Hematopoietic multipotent progenitor cell treated with erythropoietin and hydrocortisone succinate and interleukin-3 and kit ligand, for 8 days (in vitro differentiated cells): ENCODE results near the gene ARID4B.
"Not testable (repeated sequence)": the region's sequence is repeated elsewhere in the genome, so short reads cannot be mapped to it uniquely, and the experiment has no call there.

ENCODE experiments used
- DNase-seq: peaks from one replicate; pipeline ENCODE4 v3.0.0-alpha.2; 2015

The ARID4B gene

GRCh38 chr1:235215453-235215852 lies 112.5 kb downstream of the ARID4B start:
- no peak for DNase-seq

GRCh38 chr1:235214962-235215361 lies 113.0 kb downstream of the ARID4B start:
- not testable (repeated sequence) for DNase-seq

GRCh38 chr1:235213752-235214151 lies 114.2 kb downstream of the ARID4B start:
- DNase-seq: no peak

- no peak for DNase-seq
These were observed 116.5 kb downstream of the ARID4B start for GRCh38 chr1:235211517-235211916.

GRCh38 chr1:235207209-235207565 lies 120.8 kb downstream of the ARID4B start:
- peak; percentile 38 for DNase-seq

- DNase-seq: peak; percentile 58
These were observed 121.3 kb downstream of the ARID4B start for GRCh38 chr1:235206533-235207208.

- no peak for DNase-seq
These were observed 122.3 kb downstream of the ARID4B start for GRCh38 chr1:235205687-235206086.

- DNase-seq: no peak
These were observed 124.6 kb downstream of the ARID4B start for GRCh38 chr1:235203428-235203827.

GRCh38 chr1:235202447-235202846 lies 125.5 kb downstream of the ARID4B start:
- not testable (repeated sequence) for DNase-seq

GRCh38 chr1:235199441-235199840 lies 128.5 kb downstream of the ARID4B start:
- peak; percentile 54 for DNase-seq

GRCh38 chr1:235190431-235190830 lies 137.5 kb downstream of the ARID4B start:
- no peak for DNase-seq

GRCh38 chr1:235187316-235187715 lies 140.7 kb downstream of the ARID4B start:
- DNase-seq: no peak

GRCh38 chr1:235181561-235182245 lies 146.3 kb downstream of the ARID4B start:
- no peak for DNase-seq

- DNase-seq: no peak
These were observed 147.0 kb downstream of the ARID4B start for GRCh38 chr1:235180916-235181460.

GRCh38 chr1:235176486-235176885 lies 151.5 kb downstream of the ARID4B start:
- DNase-seq: no peak

GRCh38 chr1:235169986-235170385 lies 158.0 kb downstream of the ARID4B start:
- DNase-seq: no peak

GRCh38 chr1:235168375-235168774 lies 159.6 kb downstream of the ARID4B start:
- no peak for DNase-seq

GRCh38 chr1:235161685-235162327 lies 166.2 kb downstream of the ARID4B start:
- DNase-seq: no peak

GRCh38 chr1:235160957-235161684 lies 166.9 kb downstream of the ARID4B start, which contains the start of gene RBM34:
Gene RBM34 (minus strand): TSS chr1:235161250. CDS start chr1:235161226, 24 bp downstream.
- DNase-seq: peak; percentile 90

- peak; percentile 67 for DNase-seq
These were observed 167.5 kb downstream of the ARID4B start for GRCh38 chr1:235160383-235160956.

GRCh38 chr1:235159930-235160329 lies 168.0 kb downstream of the ARID4B start:
- DNase-seq: not testable (repeated sequence)

- not testable (repeated sequence) for DNase-seq
These were observed 168.7 kb downstream of the ARID4B start for GRCh38 chr1:235159284-235159683.

- no peak for DNase-seq
These were observed 169.3 kb downstream of the ARID4B start for GRCh38 chr1:235158680-235159079.
